CD14-positive monocyte (primary cell): ENCODE results near the gene CCNJ. TPM values are rescaled to one million over a fixed set of nuclear protein-coding genes. Genes with fewer than 3 reads are reported as not detected.

ENCODE experiments used
- DNase-seq, 3 donors: peaks; one replicate each; pipeline ENCODE4 v3.0.0-alpha.2; 2011 to 2022
- H2AFZ ChIP-seq: 2 replicates; pipeline ENCODE4 v1.6.0; 2012; ENCODE audit warnings: mild to moderate bottlenecking, low read depth, low read length, inconsistent platforms; ENCODE audit not compliant: insufficient read depth, poor library complexity, severe bottlenecking
- H3K27ac ChIP-seq, 2 donors: 1 replicate in 1 of 2; 2 replicates in 1 of 2; pipeline ENCODE4 v1.5.1; 2012 to 2013; ENCODE audit warnings: low read length in 2 of 2, control low read depth in 1 of 2, inconsistent platforms in 1 of 2, low read depth in 1 of 2, mild to moderate bottlenecking in 1 of 2
- H3K27me3 ChIP-seq, 2 donors: one replicate each; pipeline versions ENCODE4 v1.6.0 to v1.6.1; 2011 to 2013; ENCODE audit warnings: low read length in 2 of 2; ENCODE audit not compliant: control insufficient read depth in 2 of 2, insufficient read depth in 2 of 2
- H3K36me3 ChIP-seq, 2 donors: replicated peaks in 1 of 2; 1 replicate in 1 of 2; 2 replicates in 1 of 2; pipeline versions ENCODE4 v1.5.1 to v1.6.1; 2012 to 2013; ENCODE audit warnings: low read length in 2 of 2, control low read depth in 1 of 2, inconsistent platforms in 1 of 2, mild to moderate bottlenecking in 1 of 2; ENCODE audit not compliant: insufficient read depth in 2 of 2, control insufficient read depth in 1 of 2
- H3K4me1 ChIP-seq, 2 donors: 1 replicate in 1 of 2; 2 replicates in 1 of 2; pipeline versions ENCODE4 v1.5.1 to v1.6.1; 2012 to 2013; ENCODE audit warnings: low read length in 2 of 2, control low read depth in 1 of 2, inconsistent platforms in 1 of 2, mild to moderate bottlenecking in 1 of 2, moderate library complexity in 1 of 2; ENCODE audit not compliant: insufficient read depth in 2 of 2, control insufficient read depth in 1 of 2
- H3K4me2 ChIP-seq: replicated peaks from 2 replicates; pipeline ENCODE3; 2012; ENCODE audit warnings: low read length, moderate library complexity, mild to moderate bottlenecking; ENCODE audit not compliant: poor library complexity, severe bottlenecking; ENCODE audit errors: extremely low read depth
- H3K4me3 ChIP-seq, 3 experiments: fragments of 200-600 bp in 1 of 3; sonication (generic) in 1 of 3; replicated peaks in 1 of 3; 1 replicate in 2 of 3; 2 replicates in 1 of 3; pipeline ENCODE4 v1.5.1; 2011 to 2013; ENCODE audit warnings: low read length in 3 of 3, mild to moderate bottlenecking in 3 of 3, control low read depth in 2 of 3, low read depth in 2 of 3, inconsistent platforms in 1 of 3, moderate library complexity in 1 of 3
- H3K79me2 ChIP-seq: 2 replicates; pipeline ENCODE4 v1.6.0; 2012; ENCODE audit warnings: mild to moderate bottlenecking, control low read depth, inconsistent platforms, low read length, moderate library complexity; ENCODE audit not compliant: insufficient read depth
- H3K9ac ChIP-seq: 2 replicates; pipeline ENCODE4 v1.6.0; 2017; ENCODE audit warnings: low read length, mild to moderate bottlenecking; ENCODE audit not compliant: insufficient read depth, poor library complexity, severe bottlenecking
- H3K9me3 ChIP-seq, 2 donors: replicated peaks in 1 of 2; 1 replicate in 1 of 2; 2 replicates in 1 of 2; pipeline versions ENCODE4 v1.5.1 to v1.6.1; 2012 to 2013; ENCODE audit warnings: low read length in 2 of 2, control low read depth in 1 of 2; ENCODE audit not compliant: control insufficient read depth in 1 of 2, insufficient read depth in 1 of 2
- H4K20me1 ChIP-seq: 2 replicates; pipeline ENCODE4 v1.6.0; 2012; ENCODE audit warnings: mild to moderate bottlenecking, low read length, control low read depth, moderate library complexity; ENCODE audit not compliant: insufficient read depth
- H3K27ac Mint-ChIP-seq, 7 donors: one replicate each; pipeline ENCODE4 v1.8.0; 2020; ENCODE audit warnings: mild to moderate bottlenecking in 7 of 7, mixed read lengths in 7 of 7, moderate library complexity in 6 of 7, inconsistent platforms in 2 of 7
- H3K27me3 Mint-ChIP-seq, 3 donors: one replicate each; pipeline ENCODE4 v1.8.0; 2021 to 2022; ENCODE audit warnings: low read depth in 3 of 3, mild to moderate bottlenecking in 3 of 3, mixed read lengths in 3 of 3, moderate library complexity in 3 of 3, inconsistent platforms in 1 of 3
- H3K36me3 Mint-ChIP-seq, 2 donors: one replicate each; pipeline ENCODE4 v1.8.0; 2020; ENCODE audit warnings: mixed read lengths in 2 of 2, inconsistent platforms in 1 of 2, mild to moderate bottlenecking in 1 of 2
- H3K4me1 Mint-ChIP-seq: one replicate; pipeline ENCODE4 v1.8.0; 2020; ENCODE audit warnings: mild to moderate bottlenecking, mixed read lengths
- H3K4me3 Mint-ChIP-seq, 2 donors: one replicate each; pipeline ENCODE4 v1.8.0; 2020; ENCODE audit warnings: mild to moderate bottlenecking in 2 of 2, mixed read lengths in 2 of 2, moderate library complexity in 1 of 2
- H3K9me3 Mint-ChIP-seq, 7 donors: one replicate each; pipeline ENCODE4 v1.8.0; 2020 to 2022; ENCODE audit warnings: mixed read lengths in 7 of 7, mild to moderate bottlenecking in 6 of 7, moderate library complexity in 6 of 7, inconsistent platforms in 2 of 7
- WGBS: methylation state at CpG from one replicate; pipeline ENCODE4 v1.1.5; 2013; ENCODE audit warnings: missing lambda C conversion rate; ENCODE audit not compliant: insufficient coverage; 5-methylcytosine and 5-hydroxymethylcytosine counted together
- intact Hi-C, 2 donors: fragments of 100-400 bp; cut with micrococcal nuclease; formaldehyde crosslinking; loops; one replicate each; pipeline versions ENCODE4 v1.15.0 to v1.15.1; 2023
- polyA plus RNA-seq, 3 donors: library from polyadenylated mRNA; depleted of rRNA in 1 of 3; unstranded in 2 of 3; stranded (reverse) in 1 of 3; fragments of 300-500 nt in 2 of 3; fragments of >200 nt in 1 of 3; fragmentation: Illumina TruSeq in 2 of 3; gene quantifications; 1 replicate in 2 of 3; 2 replicates in 1 of 3; pipeline ENCODE4 v1.2.3, GENCODE V29; 2012 to 2021
- TF ChIP-seq, protein P1 (sequence below): fragments of 200-600 bp; IDR thresholded peaks from one replicate; pipeline ENCODE4 v1.8.0; 2022; ENCODE audit warnings: antibody characterized with exemption, mild to moderate bottlenecking

Gene CCNJ
- polyA plus RNA-seq, 3 donors, result 1.3 to 9.2 (median 2.5) TPM

DNA sequence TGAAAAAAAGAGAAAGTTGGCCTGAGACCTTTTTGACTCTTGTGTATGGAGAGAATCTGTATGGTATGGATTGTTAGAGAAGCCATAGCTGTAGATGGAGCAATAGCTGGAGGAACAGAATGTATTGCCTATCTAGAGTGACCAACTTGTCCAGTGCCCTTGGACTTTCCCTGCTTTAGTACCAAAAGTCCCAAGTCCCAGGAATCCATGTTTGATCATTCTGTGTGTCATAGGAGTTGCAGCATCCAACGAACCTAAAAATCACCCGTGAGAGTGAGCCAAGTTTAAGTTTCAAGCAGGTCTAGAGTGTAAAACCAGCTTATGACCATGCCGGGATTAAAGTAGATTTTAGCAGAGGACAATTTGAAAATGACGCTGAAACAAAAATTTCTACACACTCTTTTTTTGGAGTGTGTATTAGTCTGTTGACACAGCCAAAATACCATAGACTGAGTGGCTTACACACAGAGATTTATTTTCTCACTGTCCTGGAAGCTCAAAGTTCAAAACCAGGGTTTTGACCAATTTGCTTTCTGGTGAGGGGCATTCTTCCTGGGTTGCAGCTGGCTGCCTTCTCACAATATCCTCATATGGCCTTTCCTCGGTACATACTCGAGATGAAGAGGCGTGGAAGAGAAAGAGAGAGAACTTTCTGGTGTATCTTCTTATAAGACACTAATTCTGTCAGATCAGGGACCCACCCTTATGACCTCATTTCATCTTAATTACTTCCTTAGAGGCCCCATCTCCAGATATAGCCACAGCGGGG, 49.8 kb downstream of the CCNJ start:
- peaks cover 33 to 41% of the 10 kb centered on the region in 2 donors for H3K27me3 ChIP-seq
- no peak overlapping the region for H3K4me2 ChIP-seq
- Mint-ChIP-seq H3K4me3 (peak overlapping the region in 1 of 2 donors; percentile 3), H3K9me3 (peaks cover 3 to 23% (median 21%) of the 10 kb centered on the region in 7 donors), H3K27ac (peak overlapping the region in 1 of 7 donors; percentile 31), H3K36me3 (peaks cover 0 to 2% of the 10 kb centered on the region in 2 donors), H3K27me3 (peaks cover 29 to 43% (median 33%) of the 10 kb centered on the region in 3 donors), H3K4me1 (peaks cover 12% of the 10 kb centered on the region)
- H3K27ac ChIP-seq, result no peak overlapping the region
- H3K4me1 ChIP-seq, result peaks cover 7 to 12% of the 10 kb centered on the region in 2 donors
- no peaks in the 10 kb centered on the region for H3K79me2 ChIP-seq
- no peak overlapping the region for H2AFZ ChIP-seq
- TF ChIP-seq, protein P1, sequence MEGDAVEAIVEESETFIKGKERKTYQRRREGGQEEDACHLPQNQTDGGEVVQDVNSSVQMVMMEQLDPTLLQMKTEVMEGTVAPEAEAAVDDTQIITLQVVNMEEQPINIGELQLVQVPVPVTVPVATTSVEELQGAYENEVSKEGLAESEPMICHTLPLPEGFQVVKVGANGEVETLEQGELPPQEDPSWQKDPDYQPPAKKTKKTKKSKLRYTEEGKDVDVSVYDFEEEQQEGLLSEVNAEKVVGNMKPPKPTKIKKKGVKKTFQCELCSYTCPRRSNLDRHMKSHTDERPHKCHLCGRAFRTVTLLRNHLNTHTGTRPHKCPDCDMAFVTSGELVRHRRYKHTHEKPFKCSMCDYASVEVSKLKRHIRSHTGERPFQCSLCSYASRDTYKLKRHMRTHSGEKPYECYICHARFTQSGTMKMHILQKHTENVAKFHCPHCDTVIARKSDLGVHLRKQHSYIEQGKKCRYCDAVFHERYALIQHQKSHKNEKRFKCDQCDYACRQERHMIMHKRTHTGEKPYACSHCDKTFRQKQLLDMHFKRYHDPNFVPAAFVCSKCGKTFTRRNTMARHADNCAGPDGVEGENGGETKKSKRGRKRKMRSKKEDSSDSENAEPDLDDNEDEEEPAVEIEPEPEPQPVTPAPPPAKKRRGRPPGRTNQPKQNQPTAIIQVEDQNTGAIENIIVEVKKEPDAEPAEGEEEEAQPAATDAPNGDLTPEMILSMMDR, result no peak
- no peaks in the 10 kb centered on the region for H4K20me1 ChIP-seq
- WGBS, result 100% methylated on average over 2 of the region's 8 CpGs
- intact Hi-C loops, result no loop called here
- H3K36me3 ChIP-seq, result no peaks in the 10 kb centered on the region
- no peak overlapping the region for H3K9ac ChIP-seq
- H3K4me3 ChIP-seq, result no peak overlapping the region
- H3K9me3 ChIP-seq, result peaks cover 7 to 12% of the 10 kb centered on the region in 2 donors
- DNase-seq, result peak in 1 of 3 donors; percentile 43

DNA sequence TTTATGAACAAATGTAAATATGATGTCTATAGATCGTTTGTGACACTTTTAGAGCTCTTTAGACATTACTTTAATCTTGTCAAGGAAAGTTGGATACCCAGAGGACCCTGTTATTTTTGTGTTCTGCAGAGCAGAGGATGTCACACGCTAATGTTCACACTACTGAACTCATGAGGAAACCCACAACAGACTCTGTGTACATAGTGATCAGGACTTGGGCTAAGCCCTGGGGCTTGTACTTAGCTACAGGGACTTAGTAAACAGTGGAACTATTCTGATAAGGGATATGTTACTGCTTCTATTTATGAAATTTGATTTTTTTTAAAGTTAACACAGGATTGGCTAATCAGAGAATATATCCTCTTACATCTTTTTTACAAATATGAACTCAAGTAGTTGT, 50.6 kb downstream of the CCNJ start:
- Histone ChIP-seq H3K4me2 (no peak overlapping the region), H3K27me3 (peaks cover 33 to 41% of the 10 kb centered on the region in 2 donors), H3K4me1 (peaks cover 7 to 12% of the 10 kb centered on the region in 2 donors), H3K27ac (no peak overlapping the region), H3K9ac (no peak overlapping the region), H3K9me3 (peaks cover 7 to 12% of the 10 kb centered on the region in 2 donors), H3K79me2 (no peaks in the 10 kb centered on the region), H3K36me3 (no peaks in the 10 kb centered on the region), H3K4me3 (no peak overlapping the region), H2AFZ (no peak overlapping the region), H4K20me1 (no peaks in the 10 kb centered on the region)
- H3K27me3 Mint-ChIP-seq, result peaks cover 29 to 47% (median 34%) of the 10 kb centered on the region in 3 donors
- WGBS, result no CpG with 5 or more reads among the region's 2 CpGs
- DNase-seq, result no peak
- no peak overlapping the region for H3K4me3 Mint-ChIP-seq
- H3K4me1 Mint-ChIP-seq, result peaks cover 12% of the 10 kb centered on the region
- peaks cover 0 to 2% of the 10 kb centered on the region in 2 donors for H3K36me3 Mint-ChIP-seq
- no peak overlapping the region for H3K27ac Mint-ChIP-seq
- peaks cover 3 to 23% (median 21%) of the 10 kb centered on the region in 7 donors for H3K9me3 Mint-ChIP-seq
- intact Hi-C loops, result no loop called here
- TF ChIP-seq, protein P1, result no peak
